ENCODE data around the gene COL23A1.
A peak's percentile ranks its signal among the peaks of the same experiment; 100 is the strongest.

COL23A1 gene

DNA sequence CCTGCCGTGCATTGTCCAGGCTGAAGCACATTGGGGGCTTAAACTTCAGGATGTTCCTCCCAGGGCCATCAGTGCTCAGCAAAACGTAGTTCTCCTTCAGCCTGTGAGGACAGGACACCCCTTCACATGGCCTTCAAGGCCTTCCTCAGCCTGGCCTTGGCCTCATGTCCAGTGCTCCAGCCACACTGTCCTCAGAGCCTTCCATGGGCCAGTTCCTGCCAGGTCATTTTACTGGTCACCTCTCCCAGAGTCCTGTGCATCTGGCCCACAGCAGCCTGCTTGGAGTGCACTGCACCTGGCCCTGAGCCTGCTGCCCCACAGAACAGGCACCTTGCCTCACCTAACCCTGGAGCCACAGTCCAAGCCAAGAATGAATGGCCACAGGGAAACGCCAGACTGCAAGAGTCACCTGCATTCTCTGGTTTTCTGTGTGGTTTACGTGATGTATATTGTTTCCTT, 377.2 kb downstream of the COL23A1 start:
- no peak for DNase-seq

DNA sequence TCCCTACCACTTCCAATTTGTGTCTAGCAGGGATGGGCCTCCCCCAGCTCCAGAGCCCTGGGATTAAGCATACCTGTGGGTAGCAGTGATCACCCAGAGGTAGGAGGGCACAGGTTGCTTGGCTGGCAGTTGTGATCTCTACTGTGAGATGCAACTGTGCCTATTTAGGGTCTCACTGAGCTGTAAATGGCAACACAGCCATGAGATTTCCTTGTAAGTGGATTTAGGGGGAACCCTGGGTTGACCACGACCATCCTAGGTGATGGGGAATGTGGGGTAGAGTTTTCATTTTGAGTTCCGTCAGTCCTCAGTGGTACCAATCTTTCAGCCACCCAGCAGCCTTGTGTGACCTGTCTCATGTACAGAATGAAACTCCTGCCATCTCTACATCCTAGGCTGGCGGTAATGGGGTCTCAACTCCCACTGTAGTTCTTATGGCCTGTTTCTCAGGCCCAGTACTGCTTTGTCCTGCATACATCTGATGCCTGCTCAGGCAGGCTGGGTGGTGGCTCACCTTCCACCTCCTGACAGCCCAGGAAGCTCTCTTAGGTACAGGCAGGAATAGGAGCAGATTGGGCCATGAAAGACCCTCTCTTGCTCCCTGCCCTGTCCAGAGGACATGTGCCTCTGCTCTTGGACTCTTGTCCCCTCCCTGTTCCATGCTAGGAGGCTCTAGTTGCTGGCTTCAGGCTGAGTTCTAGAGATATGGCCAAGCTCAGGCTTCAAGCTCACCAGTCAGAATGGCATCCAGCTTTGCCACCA, 377.8 kb downstream of the COL23A1 start:
- DNase-seq: no peak

DNA sequence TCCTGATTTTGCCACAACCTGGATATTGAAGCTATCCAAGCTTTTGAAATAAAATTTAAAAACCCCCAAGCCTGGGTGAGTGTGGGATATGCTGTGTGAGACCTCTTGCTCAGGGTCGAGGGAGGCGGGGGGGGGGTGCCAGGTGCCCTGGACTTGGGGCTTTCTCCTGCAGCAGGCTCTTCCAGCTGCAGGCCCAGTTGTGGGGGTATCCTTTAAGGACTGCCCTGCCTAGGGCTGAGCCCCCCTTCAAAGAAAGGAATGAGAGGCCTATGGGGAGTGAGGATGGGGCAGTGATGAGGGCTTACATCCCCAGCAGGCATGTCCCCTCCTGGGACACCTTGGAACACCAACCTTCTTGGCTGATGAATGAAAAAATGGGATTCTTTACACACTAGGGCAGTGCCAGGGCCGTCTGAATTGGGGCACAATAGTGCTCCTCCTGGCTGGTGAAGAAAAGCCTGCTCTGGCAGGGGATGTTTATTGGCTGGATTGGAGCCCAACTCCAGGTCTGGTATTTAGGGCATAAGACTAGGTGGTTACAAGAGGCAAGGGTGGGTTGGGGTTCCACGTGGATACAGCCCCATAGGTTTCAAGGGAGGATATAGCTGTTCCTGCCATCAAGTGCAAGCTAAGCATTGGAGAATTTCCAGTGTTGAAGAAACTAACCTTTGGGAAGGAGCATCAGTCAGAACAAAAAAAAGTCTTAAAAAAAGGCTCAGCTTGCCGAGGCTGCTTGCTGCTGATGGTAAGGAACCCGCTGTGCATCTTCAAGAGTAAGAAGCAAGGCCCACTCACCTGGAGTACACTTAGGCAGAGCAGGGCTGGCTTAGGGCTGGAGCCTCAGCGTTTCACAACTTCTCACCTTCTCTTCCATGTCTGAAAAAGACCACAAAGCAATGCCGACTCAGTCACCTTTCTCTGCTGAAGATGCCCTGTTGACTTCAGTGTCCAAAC, 378.8 kb downstream of the COL23A1 start:
- no peak for DNase-seq

DNA sequence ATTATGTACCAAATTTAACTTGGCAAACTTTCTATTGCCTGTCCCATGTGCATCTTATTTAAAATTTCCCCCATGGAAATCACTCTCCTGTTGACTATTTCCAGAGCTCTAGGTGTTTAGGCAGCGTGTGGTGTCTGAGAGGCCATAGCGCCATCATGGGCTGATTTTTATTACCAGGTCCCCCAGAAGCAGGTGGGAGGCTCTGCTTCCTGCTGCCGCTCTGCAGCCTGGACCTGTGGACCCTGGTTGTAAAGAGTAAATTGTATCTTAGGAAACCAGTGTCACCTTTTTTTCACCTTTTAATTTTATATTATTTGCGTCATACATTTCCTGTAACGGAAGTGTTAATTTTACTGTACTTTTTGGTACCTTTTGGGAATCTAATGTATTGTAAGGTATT, 379.5 kb downstream of the COL23A1 start:
- no peak for DNase-seq

DNA sequence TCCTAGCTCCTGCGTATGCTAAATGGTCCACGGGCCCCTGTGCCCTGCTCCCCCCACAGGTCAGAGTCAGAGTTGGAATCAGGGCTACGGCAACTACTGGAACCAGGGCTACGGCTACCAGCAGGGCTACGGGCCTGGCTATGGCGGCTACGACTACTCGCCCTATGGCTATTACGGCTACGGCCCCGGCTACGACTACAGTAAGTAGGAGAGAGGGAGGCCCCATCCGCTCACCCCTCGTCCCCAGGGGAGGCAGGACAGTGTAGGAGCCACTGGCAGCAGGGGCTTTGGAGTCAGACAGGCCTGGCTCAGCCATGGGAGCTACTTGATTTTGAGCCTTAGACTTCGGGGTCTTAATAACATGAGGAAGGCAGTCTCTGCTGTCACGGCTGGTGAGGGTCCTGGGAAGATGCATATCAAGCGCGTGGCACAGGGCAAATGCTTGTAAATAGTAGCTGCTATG, 380.1 kb downstream of the COL23A1 start:
- no peak for DNase-seq

DNA sequence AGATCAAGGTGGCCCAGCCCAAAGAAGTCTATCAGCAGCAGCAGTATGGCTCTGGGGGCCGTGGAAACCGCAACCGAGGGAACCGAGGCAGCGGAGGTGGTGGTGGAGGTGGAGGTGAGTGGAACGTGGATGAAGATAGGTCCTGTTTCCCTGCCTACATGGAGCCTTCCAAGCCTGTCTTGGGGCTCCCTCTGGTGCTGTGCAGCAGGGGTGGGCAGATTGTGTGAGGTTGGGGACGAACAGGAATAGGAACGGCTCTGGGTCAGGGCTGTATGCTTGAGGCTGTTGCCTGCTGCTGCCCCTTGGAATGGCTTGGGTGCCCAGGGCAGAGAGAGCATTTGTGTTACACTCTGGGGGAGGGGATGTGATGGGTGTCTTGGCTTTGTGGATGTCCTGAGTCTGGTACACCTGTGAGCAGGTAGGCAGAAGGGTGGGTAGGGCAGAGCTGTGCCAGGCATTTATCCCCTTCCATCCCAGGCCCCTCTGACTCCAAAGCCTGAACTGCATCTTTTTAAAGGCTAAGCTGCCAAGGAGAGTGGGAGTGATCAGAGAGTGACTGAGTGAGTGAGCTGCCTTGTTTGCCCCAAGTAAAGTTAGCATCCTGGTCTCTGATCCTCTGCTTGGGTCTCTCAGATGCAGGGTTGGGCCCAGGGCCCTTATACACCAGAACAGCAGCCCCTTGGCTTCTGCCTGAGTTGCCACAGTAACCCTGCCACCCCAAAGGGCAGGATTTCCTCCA, 380.7 kb downstream of the COL23A1 start:
- DNase-seq: no peak

DNA sequence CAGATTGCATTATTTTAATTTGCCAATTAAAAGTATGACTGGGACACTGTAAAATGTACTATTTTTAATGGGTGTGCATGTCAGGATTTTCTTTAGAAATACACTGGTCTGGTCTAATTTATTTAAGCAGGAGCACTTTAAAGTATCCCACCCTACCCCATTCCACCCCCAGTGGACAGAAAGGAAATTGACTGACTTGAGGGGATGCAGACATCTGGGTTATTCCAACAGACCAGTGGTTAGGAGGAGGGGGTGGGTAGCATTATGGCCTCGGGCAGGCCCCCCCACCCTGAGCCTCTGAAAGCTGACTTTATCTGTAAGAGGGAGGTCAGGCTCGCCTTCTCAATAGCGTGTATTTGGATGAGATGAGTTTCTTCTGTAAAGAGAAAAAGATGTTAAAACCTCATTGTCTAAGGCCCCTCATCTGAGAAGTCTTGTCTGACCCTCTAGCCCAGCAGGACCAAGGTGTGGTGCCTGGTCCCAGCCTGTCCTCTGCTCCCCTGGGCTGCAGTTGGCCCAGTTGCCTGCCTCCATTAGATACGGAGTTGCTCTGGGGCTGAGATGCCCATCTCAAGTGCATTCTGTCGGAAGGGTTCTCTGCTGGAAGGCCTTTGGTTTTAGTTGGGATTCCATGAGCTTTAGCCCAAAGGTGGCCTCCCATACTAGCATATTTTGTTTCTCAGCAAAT, 381.5 kb downstream of the COL23A1 start:
- DNase-seq: no peak

DNA sequence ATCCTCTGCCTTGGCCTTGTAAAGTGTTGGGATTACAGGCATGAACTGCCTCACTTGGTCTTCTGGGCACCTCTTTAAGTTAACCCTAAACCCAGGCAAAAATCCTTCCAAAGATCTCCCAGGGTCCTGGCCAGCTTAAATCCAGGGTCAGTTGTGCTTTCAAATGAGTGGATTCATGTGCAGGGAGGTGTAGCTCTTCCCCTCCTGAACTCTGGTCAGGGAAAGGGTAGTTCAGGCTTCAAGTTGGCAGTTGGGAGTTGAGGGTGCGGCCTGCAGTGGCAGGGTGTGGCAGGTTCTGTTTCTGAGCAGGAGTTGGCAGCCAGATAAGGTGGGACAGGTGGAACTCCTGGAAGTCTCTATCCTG, 382.3 kb downstream of the COL23A1 start:
- no peak for DNase-seq

DNA sequence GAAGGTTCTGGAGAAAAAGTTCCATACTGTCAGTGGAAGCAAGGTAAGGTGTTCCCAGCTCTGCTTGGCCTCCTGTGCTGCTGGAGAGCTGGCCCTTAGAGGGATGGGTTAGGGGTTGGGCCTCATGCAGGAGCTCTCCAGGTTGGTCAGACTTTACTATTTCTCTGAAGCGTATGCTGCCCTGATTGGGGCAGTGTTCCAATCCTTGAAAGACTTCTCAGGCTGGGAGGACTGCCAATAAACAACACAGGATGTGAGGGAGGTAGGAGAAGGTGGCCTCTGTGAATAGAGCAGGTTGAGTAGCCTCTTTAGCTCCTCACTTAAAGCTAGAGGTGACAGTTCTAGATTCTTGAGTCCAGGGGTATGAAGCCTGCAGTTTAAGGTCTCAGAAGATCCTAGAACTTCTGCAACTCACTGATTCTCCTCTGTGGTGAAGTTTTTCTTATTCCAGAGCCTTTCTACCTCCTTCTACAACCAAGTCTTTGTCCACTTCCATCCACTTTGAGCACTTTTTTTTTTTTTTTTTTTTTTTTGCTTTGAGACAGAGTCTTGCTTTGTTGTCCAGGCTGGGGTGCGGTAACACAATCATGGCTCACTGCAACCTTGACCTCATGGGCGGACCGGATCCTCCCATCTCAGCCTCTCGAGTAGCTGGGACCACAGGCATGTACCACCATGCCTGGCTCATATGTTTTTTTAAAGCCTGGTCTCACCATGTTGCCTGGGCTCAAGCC, 382.8 kb downstream of the COL23A1 start:
- DNase-seq: no peak

DNA sequence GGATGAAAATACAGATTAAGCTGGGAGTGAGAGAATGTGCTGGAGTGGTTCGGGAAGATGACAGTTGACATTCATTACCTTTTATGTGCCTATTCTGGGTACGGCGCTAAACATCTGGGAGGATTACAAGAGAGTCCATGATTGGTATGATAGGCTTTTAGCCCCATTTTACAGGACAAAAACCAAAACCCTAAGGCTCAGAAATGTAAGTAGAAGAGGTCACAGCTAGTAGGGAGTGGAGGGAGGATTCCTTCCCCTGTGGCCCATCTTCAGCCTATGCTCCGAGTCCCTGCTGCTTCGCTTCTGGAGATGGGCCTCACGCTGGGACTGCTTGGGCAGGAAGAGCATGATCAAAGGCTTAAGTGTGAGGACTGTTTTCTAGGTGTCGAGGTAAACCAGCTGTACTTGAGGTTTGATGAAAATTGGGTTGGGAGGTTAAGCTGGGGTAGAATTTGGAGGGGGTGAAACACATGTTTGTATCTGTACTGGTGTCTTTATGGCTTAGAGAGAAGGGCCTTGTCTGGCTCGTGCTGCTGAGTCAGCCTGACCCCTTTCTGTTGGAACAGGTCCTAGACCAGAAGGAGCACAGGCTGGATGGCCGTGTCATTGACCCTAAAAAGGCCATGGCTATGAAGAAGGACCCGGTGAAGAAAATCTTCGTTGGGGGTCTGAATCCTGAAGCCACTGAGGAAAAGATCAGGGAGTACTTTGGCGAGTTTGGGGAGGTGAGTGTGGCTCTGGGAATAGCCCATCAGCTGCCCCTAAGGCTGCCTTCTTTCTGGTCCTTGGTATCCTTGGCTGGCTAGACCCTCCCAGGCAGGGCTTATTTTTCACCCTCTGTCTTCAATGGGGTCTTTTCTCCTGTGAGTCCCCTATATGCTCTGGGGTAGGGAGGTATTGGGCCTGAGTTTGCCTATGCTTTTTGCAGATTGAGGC, 383.8 kb downstream of the COL23A1 start:
- no peak for DNase-seq

DNA sequence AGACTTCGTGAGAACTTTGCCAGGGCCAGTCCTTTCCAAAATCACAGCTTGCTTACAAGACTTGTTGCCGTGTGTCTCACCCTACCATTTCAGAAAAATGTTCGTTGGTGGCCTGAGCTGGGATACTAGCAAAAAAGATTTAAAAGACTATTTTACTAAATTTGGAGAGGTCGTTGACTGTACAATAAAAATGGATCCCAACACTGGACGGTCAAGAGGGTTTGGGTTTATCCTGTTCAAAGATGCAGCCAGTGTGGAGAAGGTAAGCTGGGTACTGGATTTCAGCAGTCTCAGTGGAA, 384.5 kb downstream of the COL23A1 start:
- DNase-seq: no peak

DNA sequence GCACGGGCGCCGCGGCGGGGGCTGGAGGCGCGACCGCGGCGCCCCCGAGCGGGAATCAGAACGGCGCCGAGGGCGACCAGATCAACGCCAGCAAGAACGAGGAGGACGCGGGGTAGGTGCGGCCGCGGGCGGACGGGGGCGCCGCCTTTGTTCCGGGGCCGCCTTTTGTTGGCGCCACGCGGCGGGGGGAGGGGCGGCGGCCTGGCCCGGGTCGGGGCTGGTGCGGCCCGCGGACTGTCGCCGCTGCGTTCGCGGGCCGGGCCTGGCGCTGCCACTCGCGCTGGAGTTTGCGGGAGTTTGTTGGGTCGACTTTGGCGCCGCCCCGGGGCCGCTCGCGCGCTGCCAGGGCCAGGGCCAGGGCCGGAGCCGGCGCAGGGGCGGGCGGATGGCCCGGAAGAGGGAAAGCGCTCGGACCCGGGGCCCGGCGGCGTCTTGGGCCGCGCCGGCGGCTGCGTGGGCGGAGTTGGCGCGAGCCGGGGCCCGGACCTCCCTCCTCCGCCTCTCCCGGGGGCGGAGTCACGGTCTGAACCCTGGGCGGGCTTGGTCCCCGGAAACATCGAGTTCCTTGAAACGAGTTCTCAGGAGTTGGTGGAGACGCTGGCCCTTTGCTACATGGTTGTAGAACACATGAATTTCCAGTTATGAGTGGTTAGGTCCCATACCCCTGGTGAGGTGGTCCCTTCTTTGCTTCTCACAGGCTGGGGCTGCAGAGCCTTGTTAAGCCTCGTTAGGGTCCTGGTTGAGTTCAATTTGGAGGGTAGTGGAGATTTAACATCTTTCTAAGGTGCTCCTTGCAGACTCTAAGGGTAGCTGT, 385.1 kb downstream of the COL23A1 start:
- peak; percentile 55 for DNase-seq

DNA sequence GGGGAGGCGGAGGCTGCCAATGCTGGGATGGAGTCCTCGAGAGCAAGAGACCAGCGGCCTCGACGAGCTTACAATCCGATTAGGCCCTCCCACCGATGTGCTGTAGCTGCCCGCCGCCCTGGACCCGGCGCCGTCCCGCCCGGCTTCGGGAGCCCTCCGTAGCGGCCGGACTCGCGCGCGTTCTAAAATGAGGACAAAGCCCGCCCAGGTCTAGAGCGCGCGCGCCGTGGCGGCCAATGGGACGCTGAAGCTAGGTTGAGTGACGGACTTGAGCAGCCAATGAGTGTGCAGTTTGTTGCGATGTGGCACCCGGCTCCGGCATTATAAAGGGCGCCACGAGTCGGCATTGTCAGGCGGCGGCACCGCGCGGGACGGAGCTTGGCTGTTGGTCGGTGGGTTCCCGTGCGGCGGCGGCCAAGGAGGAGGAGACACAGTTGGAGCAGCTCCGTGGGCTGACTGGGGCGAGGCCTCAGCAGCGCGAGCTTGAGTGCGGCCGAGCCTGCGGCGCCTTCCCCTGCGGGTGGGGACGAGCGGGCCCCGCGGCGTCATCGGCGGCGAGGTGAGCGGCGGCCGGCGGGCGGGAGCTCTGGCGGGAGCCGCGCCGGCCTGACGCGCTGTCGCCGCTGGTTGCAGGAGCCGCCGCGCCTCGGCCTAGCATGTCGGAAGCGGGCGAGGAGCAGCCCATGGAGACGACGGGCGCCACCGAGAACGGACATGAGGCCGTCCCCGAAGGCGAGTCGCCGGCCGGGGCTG, 385.8 kb downstream of the COL23A1 start, which contains the start of gene HNRNPAB:
HNRNPAB (plus strand) TSS at position 352 of the 753 bp plus-strand sequence; CDS start at position 657, 305 bp downstream.
- DNase-seq: peak; percentile 96

DNA sequence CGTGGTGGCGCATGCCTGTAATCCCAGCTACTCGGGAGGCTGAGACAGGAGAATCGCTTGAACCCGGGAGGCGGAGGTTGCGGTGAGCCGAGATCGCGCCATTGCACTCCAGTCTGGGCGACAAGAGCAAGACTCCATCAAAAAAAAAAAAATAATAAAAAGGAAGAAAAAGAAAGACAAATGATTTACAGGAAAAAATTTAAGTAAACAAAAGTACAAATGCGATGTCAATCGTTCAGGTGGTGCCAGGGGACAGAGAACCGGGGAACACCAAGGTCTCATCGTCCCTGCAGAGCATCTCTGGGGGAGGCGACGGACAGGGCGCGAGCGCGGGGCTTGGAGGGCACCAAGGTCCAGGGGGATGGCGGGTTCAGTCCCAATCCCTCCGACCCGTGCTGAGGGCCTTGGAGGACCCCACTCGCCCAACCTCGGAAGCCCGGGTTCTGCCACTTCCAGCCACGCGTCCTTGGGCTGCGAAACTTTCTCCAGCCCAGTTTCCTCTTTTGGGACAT, 386.5 kb downstream of the COL23A1 start:
- DNase-seq: no peak

DNA sequence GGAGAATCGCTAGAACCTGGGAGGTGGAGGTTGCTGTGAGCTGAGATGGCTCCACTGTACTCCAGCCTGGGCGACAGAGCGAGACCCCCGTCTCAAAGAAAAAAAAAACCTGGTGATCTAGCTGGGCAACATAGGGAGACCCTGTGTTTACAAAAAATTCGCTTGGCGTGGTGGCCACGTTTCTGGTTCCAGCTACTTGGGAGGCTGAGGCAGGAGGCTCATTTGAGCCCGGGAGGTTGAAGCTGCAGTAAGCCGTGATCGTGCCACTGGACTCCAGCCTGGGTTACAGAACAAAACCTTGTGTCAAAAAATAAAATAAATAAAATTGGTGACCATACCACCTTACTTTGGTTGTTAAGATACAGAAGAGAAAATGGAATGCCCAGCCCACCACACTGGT, 387.7 kb downstream of the COL23A1 start:
- no peak for DNase-seq

DNA sequence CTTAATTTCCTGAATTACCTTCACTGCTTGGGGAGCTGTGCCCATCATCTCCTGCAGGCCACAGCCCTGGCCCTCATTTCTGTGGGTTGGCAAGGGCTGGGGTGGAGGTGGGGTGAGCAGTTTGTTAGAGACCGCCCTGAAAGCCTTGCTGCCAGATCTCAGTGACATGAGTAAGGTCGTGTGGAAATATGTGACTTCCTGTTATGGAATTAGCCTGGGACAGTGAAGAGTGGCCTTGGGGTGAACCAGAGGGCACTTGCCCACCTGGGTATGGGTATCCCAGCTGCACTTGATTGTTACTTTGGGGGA, 388.3 kb downstream of the COL23A1 start:
- DNase-seq: no peak

DNA sequence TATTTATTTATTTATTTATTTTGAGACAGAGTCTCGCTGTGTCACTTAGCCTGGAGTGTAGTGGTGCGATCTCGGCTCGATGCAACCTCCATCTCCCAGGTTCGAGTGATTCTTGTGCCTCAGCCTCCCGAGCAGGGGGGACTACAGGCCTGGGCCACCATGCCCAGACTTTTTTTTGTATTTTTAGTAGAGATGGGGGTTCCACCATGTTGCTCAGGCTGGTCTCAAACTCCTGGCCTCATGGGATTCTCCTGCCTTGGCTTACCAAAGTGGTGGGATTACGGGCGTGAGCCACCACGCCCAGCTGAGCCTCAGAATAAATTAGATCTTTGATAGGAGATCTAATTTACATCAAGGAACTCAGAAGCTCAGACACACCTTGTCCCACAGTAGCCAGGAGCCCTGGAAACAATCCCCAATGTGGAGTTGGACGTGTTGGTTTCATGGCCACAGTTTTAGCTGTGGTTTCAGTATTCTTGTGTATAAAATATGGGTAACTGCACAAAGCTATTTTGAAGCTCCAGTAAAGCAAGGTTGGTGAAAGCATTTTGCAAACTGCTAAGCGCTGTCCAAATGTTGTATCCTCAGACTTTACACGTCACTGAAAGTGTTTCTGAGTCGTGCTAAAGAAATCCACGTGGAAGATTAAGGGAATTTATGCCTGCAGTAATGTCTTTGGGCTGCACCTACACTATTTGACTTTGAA, 388.8 kb downstream of the COL23A1 start:
- DNase-seq: no peak
